ENCODE measurements around the gene CTNNA2.

Gene CTNNA2

GRCh38 chr2:80496775-80497174 lies 983.9 kb downstream of the CTNNA2 start:
- no peak for DNase-seq (ENCODE audit: low read depth)

GRCh38 chr2:80499095-80499494 lies 986.2 kb downstream of the CTNNA2 start:
- no peak for DNase-seq (ENCODE audit: low read depth)

GRCh38 chr2:80501874-80502624 lies 989.2 kb downstream of the CTNNA2 start:
- no peak for DNase-seq (ENCODE audit: low read depth)

- no peak for DNase-seq (ENCODE audit: low read depth)
Observed at GRCh38 chr2:80506563-80506962, 993.7 kb downstream of the CTNNA2 start.

GRCh38 chr2:80510716-80511115 lies 997.9 kb downstream of the CTNNA2 start:
- DNase-seq (ENCODE audit: low read depth), result no peak

GRCh38 chr2:80515964-80516363 lies 1003.1 kb downstream of the CTNNA2 start:
- no peak for DNase-seq (ENCODE audit: low read depth)

- no peak for DNase-seq (ENCODE audit: low read depth)
Observed at GRCh38 chr2:80517316-80517715, 1004.5 kb downstream of the CTNNA2 start.

GRCh38 chr2:80519121-80519643 lies 1006.3 kb downstream of the CTNNA2 start:
- no peak for DNase-seq (ENCODE audit: low read depth)

- DNase-seq (ENCODE audit: low read depth), result no peak
Observed at GRCh38 chr2:80519699-80520291, 1006.9 kb downstream of the CTNNA2 start.

- DNase-seq (ENCODE audit: low read depth), result no peak
Observed at GRCh38 chr2:80525152-80525551, 1012.3 kb downstream of the CTNNA2 start.

- no peak for DNase-seq (ENCODE audit: low read depth)
Observed at GRCh38 chr2:80527119-80527518, 1014.3 kb downstream of the CTNNA2 start.

GRCh38 chr2:80529466-80530165 lies 1016.8 kb downstream of the CTNNA2 start:
- DNase-seq (ENCODE audit: low read depth), result no peak

- no peak for DNase-seq (ENCODE audit: low read depth)
Observed at GRCh38 chr2:80530442-80531064, 1017.7 kb downstream of the CTNNA2 start.

GRCh38 chr2:80531319-80531718 lies 1018.5 kb downstream of the CTNNA2 start:
- DNase-seq (ENCODE audit: low read depth), result no peak

GRCh38 chr2:80545420-80546210 lies 1032.8 kb downstream of the CTNNA2 start:
- no peak for DNase-seq (ENCODE audit: low read depth)

GRCh38 chr2:80546766-80547165 lies 1033.9 kb downstream of the CTNNA2 start:
- DNase-seq (ENCODE audit: low read depth), result no peak

GRCh38 chr2:80547344-80547743 lies 1034.5 kb downstream of the CTNNA2 start:
- no peak for DNase-seq (ENCODE audit: low read depth)

GRCh38 chr2:80548469-80548868 lies 1035.6 kb downstream of the CTNNA2 start:
- no peak for DNase-seq (ENCODE audit: low read depth)

GRCh38 chr2:80549901-80550300 lies 1037.0 kb downstream of the CTNNA2 start:
- no peak for DNase-seq (ENCODE audit: low read depth)

GRCh38 chr2:80560326-80560725 lies 1047.5 kb downstream of the CTNNA2 start:
- no peak for DNase-seq (ENCODE audit: low read depth)

- DNase-seq (ENCODE audit: low read depth), result no peak
Observed at GRCh38 chr2:80568011-80568410, 1055.2 kb downstream of the CTNNA2 start.

- no peak for DNase-seq (ENCODE audit: low read depth)
Observed at GRCh38 chr2:80573167-80573566, 1060.3 kb downstream of the CTNNA2 start.

Measured in activated T-cell treated with anti-CD3 and anti-CD28 coated beads for 1 hour (primary cell).